ENCODE measurements around the gene SH3GL1. TPM values are rescaled to one million over a fixed set of nuclear protein-coding genes. Genes with fewer than 3 reads are reported as not detected.

Gene SH3GL1
- total and polyA plus RNA-seq, 10 of the 15 experiments (the other 5 are each of a cell fraction or from before 2014, with no cell fraction given) = 0.93 to 47.4 (median 28.4) TPM

DNA sequence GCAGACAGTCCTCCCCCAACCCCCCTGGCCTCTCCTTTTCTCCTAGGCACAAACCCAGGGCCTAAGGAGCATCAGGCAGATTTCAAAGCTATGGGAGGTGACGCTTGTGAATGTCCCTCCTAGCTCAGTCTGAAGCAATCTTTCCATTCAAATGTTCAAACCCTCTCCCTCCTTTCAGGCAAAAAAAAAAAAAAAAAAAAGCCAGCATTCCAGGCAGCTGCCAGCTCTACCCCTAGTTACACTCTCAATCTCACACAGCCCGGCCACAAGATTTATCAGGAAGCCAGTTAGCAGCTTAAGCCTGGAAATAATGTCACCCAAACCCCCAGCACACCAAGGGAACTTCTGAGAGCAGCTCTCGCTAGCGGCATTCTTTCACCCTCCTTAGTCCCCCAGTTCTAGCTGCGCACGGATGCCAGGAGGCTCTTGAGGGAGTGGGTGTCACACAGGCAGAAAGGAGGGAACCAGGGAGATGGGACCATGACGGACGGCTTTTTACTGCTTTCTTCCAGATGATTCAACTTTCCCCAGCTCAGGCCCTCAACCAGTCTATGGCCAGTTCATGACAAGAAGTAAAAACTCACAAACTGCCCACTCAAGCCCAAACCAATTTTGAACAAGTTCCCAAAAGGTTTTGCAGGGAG, 6.3 kb downstream of the SH3GL1 start (continued):
- TF ChIP-seq, protein P1, sequence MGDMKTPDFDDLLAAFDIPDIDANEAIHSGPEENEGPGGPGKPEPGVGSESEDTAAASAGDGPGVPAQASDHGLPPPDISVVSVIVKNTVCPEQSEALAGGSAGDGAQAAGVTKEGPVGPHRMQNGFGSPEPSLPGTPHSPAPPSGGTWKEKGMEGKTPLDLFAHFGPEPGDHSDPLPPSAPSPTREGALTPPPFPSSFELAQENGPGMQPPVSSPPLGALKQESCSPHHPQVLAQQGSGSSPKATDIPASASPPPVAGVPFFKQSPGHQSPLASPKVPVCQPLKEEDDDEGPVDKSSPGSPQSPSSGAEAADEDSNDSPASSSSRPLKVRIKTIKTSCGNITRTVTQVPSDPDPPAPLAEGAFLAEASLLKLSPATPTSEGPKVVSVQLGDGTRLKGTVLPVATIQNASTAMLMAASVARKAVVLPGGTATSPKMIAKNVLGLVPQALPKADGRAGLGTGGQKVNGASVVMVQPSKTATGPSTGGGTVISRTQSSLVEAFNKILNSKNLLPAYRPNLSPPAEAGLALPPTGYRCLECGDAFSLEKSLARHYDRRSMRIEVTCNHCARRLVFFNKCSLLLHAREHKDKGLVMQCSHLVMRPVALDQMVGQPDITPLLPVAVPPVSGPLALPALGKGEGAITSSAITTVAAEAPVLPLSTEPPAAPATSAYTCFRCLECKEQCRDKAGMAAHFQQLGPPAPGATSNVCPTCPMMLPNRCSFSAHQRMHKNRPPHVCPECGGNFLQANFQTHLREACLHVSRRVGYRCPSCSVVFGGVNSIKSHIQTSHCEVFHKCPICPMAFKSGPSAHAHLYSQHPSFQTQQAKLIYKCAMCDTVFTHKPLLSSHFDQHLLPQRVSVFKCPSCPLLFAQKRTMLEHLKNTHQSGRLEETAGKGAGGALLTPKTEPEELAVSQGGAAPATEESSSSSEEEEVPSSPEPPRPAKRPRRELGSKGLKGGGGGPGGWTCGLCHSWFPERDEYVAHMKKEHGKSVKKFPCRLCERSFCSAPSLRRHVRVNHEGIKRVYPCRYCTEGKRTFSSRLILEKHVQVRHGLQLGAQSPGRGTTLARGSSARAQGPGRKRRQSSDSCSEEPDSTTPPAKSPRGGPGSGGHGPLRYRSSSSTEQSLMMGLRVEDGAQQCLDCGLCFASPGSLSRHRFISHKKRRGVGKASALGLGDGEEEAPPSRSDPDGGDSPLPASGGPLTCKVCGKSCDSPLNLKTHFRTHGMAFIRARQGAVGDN (IDR thresholded peaks at IDR 0.05) = no peak
- TF ChIP-seq KLF5 (IDR thresholded peaks at IDR 0.05; ENCODE audit: partially characterized antibody) = no peak
- TF ChIP-seq EZH2 (IDR thresholded peaks at IDR 0.05; ENCODE audit: borderline replicate concordance, control insufficient read depth, low read depth, low read length) = no peak
- TF ChIP-seq, protein P2, sequence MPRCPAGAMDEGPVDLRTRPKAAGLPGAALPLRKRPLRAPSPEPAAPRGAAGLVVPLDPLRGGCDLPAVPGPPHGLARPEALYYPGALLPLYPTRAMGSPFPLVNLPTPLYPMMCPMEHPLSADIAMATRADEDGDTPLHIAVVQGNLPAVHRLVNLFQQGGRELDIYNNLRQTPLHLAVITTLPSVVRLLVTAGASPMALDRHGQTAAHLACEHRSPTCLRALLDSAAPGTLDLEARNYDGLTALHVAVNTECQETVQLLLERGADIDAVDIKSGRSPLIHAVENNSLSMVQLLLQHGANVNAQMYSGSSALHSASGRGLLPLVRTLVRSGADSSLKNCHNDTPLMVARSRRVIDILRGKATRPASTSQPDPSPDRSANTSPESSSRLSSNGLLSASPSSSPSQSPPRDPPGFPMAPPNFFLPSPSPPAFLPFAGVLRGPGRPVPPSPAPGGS (IDR thresholded peaks at IDR 0.05; ENCODE audit: borderline replicate concordance, insufficient read depth, low read depth, low read length, poor library complexity, severe bottlenecking) = no peak
- no peak for TF ChIP-seq ZNF622 (IDR thresholded peaks at IDR 0.05)
